Activated CD4-positive, CD25-positive, alpha-beta regulatory T cell treated with anti-CD3 and anti-CD28 coated beads, Interleukin-2, amount 50 U/mL, for 24 hours (primary cell): ENCODE data around the gene SLC25A26.

ENCODE experiments used
- ATAC-seq, 2 donors: fragments of 150-1000 bp; cut with Tn5 transposase; one replicate each; pipeline ENCODE4 v1.10.0; 2021; ENCODE audit warnings: mild to moderate bottlenecking in 1 of 2, moderate library complexity in 1 of 2

SLC25A26 gene

GRCh38 chr3:66336333-66336766 is 115.5 kb downstream of the SLC25A26 start:
- ATAC-seq, result no peak

- no peak for ATAC-seq
Observed at GRCh38 chr3:66338927-66339326, 118.1 kb downstream of the SLC25A26 start.

- no peak for ATAC-seq
Observed at GRCh38 chr3:66342717-66343356, 122.0 kb downstream of the SLC25A26 start.

GRCh38 chr3:66344391-66344811 is 123.6 kb downstream of the SLC25A26 start:
- ATAC-seq, result no peak

GRCh38 chr3:66344848-66345578 is 124.2 kb downstream of the SLC25A26 start:
- ATAC-seq, result no peak

GRCh38 chr3:66348704-66349103 is 127.9 kb downstream of the SLC25A26 start:
- no peak for ATAC-seq

- no peak for ATAC-seq
Observed at GRCh38 chr3:66350601-66351000, 129.8 kb downstream of the SLC25A26 start.

- no peak for ATAC-seq
Observed at GRCh38 chr3:66353039-66353438, 132.2 kb downstream of the SLC25A26 start.

GRCh38 chr3:66353530-66353929 is 132.7 kb downstream of the SLC25A26 start:
- ATAC-seq, result no peak

- ATAC-seq, result peak in 1 of 2 donors; percentile 19
Observed at GRCh38 chr3:66354001-66354400, 133.2 kb downstream of the SLC25A26 start.

GRCh38 chr3:66355394-66355793 is 134.6 kb downstream of the SLC25A26 start:
- peak; percentile 77 to 82 for ATAC-seq

GRCh38 chr3:66355997-66356396 is 135.2 kb downstream of the SLC25A26 start:
- no peak for ATAC-seq

- ATAC-seq, result no peak
Observed at GRCh38 chr3:66361356-66361755, 140.6 kb downstream of the SLC25A26 start.

GRCh38 chr3:66362541-66362941 is 141.7 kb downstream of the SLC25A26 start:
- ATAC-seq, result no peak

- ATAC-seq, result no peak
Observed at GRCh38 chr3:66363148-66363547, 142.3 kb downstream of the SLC25A26 start.

- no peak for ATAC-seq
Observed at GRCh38 chr3:66365080-66365479, 144.3 kb downstream of the SLC25A26 start.

GRCh38 chr3:66366747-66367146 is 145.9 kb downstream of the SLC25A26 start:
- no peak for ATAC-seq

- no peak for ATAC-seq
Observed at GRCh38 chr3:66367979-66368378, 147.2 kb downstream of the SLC25A26 start.

- no peak for ATAC-seq
Observed at GRCh38 chr3:66370179-66370578, 149.4 kb downstream of the SLC25A26 start.

GRCh38 chr3:66371432-66371831 is 150.6 kb downstream of the SLC25A26 start:
- no peak for ATAC-seq

GRCh38 chr3:66372681-66373350 is 152.0 kb downstream of the SLC25A26 start:
- ATAC-seq, result peak in 1 of 2 donors; percentile 44

GRCh38 chr3:66376568-66376967 is 155.8 kb downstream of the SLC25A26 start:
- no peak for ATAC-seq

GRCh38 chr3:66377800-66378199 is 157.0 kb downstream of the SLC25A26 start:
- ATAC-seq, result peak; percentile 46 to 53

GRCh38 chr3:66378256-66378655 is 157.5 kb downstream of the SLC25A26 start:
- ATAC-seq, result peak; percentile 58 to 61
